ENCODE measurements around the gene HOXB3.

Gene HOXB3

DNA sequence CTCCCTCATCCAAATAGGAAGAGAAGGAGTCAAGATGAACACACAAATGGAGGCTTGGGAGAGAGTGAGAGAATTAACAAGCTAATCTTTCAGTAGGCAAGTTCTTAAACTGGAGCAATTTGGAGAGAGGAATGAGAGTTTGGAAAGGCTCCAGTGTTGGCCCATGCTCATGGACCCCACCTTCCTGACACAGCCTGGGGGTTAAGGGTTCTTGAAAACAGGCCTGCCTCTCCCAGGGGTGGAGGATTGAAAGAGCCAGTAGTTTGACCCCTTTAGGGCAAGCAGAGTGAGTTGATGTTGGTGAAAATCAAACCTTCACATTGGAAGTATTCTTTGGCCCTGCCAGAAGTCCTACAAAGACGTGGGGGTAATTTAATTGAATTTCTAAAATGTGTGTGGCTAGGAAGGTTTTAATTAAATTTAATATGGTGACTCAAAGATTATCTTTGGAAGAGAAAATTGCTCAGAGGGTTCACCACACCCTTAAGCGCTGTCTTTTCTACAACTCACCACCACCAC, 5.8 kb downstream of the HOXB3 start:
- peak overlapping the region; percentile 76 for H3K4me3 ChIP-seq (ENCODE audit: low read depth, low read length)

GRCh38 chr17:48583708-48584222, 6.3 kb downstream of the HOXB3 start:
- ChIA-PET CTCF (interaction anchor here (0.7 to 2.4 kb wide), 14 partner anchors 14 to 248 kb away, joined by 3 to 20 read pairs (median 4); no protein-coding TSS in a partner anchor), POLR2A (interaction anchor here (0.8 to 2.2 kb wide), 5 partner anchors 9 to 40 kb away, joined by 3 to 11 read pairs (median 4); no protein-coding TSS in a partner anchor)
- peak overlapping the region; percentile 78 for H3K4me3 ChIP-seq (ENCODE audit: low read depth, low read length)
- TF ChIP-seq, protein P1, sequence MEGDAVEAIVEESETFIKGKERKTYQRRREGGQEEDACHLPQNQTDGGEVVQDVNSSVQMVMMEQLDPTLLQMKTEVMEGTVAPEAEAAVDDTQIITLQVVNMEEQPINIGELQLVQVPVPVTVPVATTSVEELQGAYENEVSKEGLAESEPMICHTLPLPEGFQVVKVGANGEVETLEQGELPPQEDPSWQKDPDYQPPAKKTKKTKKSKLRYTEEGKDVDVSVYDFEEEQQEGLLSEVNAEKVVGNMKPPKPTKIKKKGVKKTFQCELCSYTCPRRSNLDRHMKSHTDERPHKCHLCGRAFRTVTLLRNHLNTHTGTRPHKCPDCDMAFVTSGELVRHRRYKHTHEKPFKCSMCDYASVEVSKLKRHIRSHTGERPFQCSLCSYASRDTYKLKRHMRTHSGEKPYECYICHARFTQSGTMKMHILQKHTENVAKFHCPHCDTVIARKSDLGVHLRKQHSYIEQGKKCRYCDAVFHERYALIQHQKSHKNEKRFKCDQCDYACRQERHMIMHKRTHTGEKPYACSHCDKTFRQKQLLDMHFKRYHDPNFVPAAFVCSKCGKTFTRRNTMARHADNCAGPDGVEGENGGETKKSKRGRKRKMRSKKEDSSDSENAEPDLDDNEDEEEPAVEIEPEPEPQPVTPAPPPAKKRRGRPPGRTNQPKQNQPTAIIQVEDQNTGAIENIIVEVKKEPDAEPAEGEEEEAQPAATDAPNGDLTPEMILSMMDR (IDR thresholded peaks at IDR 0.05; ENCODE audit: insufficient read depth, low read length, missing control alignments) = no peak
- DNase-seq (ENCODE audit: low read depth, low spot score) = no peak

More for the DNA sequence above, 5.8 kb downstream of the HOXB3 start:
- POLR2A ChIA-PET = interaction anchor here (0.8 to 2.2 kb wide), 2 partner anchors 10 to 40 kb away, joined by 3 to 11 read pairs; no protein-coding TSS in a partner anchor
- TF ChIP-seq, protein P1 (IDR thresholded peaks at IDR 0.05; ENCODE audit: insufficient read depth, low read length, missing control alignments) = no peak
- no peak for DNase-seq (ENCODE audit: low read depth, low spot score)
- CTCF ChIA-PET = interaction anchor here (0.8 to 2.4 kb wide), 13 partner anchors 14 to 248 kb away, joined by 3 to 20 read pairs (median 4); no protein-coding TSS in a partner anchor

DNA sequence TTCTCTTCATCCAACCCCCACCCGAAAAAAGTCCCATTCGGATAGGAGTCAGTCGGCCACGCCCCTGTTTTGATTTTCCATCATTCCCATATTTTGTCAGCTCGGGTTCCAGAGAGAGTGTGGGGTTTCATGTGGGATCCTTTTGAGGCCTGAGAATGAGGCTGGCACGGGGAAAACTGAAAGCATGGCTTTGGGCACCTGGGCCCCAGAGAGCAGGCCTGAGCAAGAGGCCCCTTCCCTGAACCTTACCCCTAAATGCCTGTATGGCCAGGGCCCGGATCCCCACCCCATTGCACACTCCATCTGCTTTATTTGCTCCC, 7.3 kb downstream of the HOXB3 start:
- no peak for DNase-seq (ENCODE audit: low read depth, low spot score)
- TF ChIP-seq, protein P1 (IDR thresholded peaks at IDR 0.05; ENCODE audit: insufficient read depth, low read length, missing control alignments) = no peak
- peak overlapping the region; percentile 78 for H3K4me3 ChIP-seq (ENCODE audit: low read depth, low read length)
- POLR2A ChIA-PET = interaction anchor here (0.6 to 2.2 kb wide), 7 partner anchors 12 to 39 kb away, joined by 3 to 11 read pairs (median 3); no protein-coding TSS in a partner anchor
- CTCF ChIA-PET = interaction anchor here (0.7 to 2.4 kb wide), 7 partner anchors 13 to 249 kb away, joined by 3 to 20 read pairs (median 5); no protein-coding TSS in a partner anchor

DNA sequence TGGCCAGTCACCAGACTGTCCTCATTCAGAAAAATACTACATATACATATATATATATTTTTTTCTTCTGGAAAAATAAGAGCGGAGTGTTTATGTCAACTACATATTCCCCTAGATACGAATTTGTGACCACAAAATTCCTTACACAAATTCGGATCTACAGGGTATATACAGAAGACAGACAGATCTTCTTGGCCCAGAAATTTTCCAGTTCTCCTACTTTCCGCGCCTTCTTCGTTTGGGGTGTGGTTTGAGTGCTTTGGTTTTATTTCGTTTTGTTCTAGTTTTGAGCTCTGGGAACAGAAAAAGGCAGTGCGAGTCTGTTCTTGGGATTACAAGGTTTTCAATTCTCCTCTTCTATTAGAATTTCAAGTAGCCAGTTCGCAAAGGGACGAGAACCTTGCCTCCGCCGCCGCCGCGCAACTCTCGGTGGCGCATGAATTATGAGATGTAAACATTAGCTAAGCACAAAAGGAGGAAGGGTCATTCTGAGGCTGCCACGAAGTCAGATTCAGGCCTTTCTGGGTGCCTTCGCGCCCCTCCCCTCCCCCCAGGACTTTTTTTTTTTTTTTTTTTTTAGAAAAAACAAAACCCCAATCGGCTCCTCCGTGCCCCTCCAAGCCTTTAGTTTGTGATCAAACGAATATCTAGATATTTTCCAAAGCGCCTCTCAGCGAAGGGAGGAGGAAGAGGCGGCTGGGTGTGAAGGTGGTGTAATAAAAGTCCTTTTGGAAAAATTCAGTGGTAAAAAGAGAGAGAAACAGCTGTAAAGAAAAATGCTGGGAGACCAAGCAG, 10.1 kb downstream of the HOXB3 start:
- POLR2A ChIA-PET = interaction anchor here (0.7 to 0.9 kb wide), 2 partner anchors 9 to 45 kb away, joined by 4 read pairs; no protein-coding TSS in a partner anchor
- CTCF ChIA-PET = interaction anchor here (0.7 to 2.8 kb wide), 3 partner anchors 8 to 44 kb away, joined by 3 to 13 read pairs (median 3); no protein-coding TSS in a partner anchor
- H3K4me3 ChIP-seq (ENCODE audit: low read depth, low read length) = peak overlapping the region; percentile 78
- TF ChIP-seq, protein P1 (IDR thresholded peaks at IDR 0.05; ENCODE audit: insufficient read depth, low read length, missing control alignments) = no peak
- no peak for DNase-seq (ENCODE audit: low read depth, low spot score)

- ChIA-PET CTCF (interaction anchor here (0.5 to 2.8 kb wide), 2 partner anchors 9 to 14 kb away, joined by 3 to 13 read pairs; no protein-coding TSS in a partner anchor), POLR2A (interaction anchor here (1.1 kb wide), 1 partner anchor 8 kb away, joined by 6 read pairs; no protein-coding TSS in a partner anchor)
- TF ChIP-seq, protein P1 (IDR thresholded peaks at IDR 0.05; ENCODE audit: insufficient read depth, low read length, missing control alignments) = no peak
- H3K4me3 ChIP-seq (ENCODE audit: low read depth, low read length) = peak overlapping the region; percentile 78
- DNase-seq (ENCODE audit: low read depth, low spot score) = no peak
Measured at GRCh38 chr17:48579471-48579759, 10.6 kb downstream of the HOXB3 start.
